Measurements from ENCODE around the gene ZFP91. TPM values are rescaled to one million over a fixed set of nuclear protein-coding genes. Genes with fewer than 3 reads are reported as not detected.
A peak's percentile ranks its signal among the peaks of the same experiment; 100 is the strongest.

The ZFP91 gene
- total RNA-seq, 1 experiment from 2014 or later, result 74.3 TPM

DNA sequence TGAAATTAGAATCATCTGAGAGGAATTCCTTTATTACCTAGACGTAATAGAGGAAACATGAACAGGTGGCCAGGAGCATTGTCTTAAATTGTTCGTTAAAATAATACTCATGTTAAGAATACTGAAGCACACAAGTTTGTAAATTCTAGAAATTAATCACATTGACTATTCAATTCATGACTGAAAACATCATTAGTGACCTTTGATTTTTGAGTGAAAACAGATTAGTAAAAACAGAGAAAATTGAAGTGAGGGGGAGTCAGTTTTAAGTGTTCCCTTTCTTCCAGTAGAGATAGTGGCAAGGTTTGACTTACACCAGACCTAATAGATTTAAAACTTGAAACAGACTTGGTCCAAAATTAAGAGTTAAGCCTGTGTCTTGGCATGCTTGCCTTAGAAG, 1.4 kb downstream of the ZFP91 start:
- intact Hi-C loops (cut with micrococcal nuclease; ENCODE audit: unreplicated experiment), result loop anchor here (5.0 kb wide), 1 partner anchor 37 kb away; no protein-coding TSS in a partner anchor
- POLR2A ChIA-PET (ENCODE audit: low non-redundant PET), result no interaction called here
- CTCF ChIA-PET, result no interaction called here
- H3K36me3 ChIP-seq (ENCODE audit: insufficient read depth, low read length, poor library complexity, severe bottlenecking), result peaks cover 11% of the 10 kb centered on the region
- no peak for DNase-seq (ENCODE audit: low spot score)
- no peaks in the 10 kb centered on the region for H3K27me3 ChIP-seq (replicated peaks; ENCODE audit: insufficient read depth, low read depth, low read length, poor library complexity)
- TSS peak; percentile 44 for BruUV-seq (replicated peaks)
- peak overlapping the region; percentile 67 for H3K4me3 ChIP-seq (ENCODE audit: low read depth, low read length, poor library complexity, severe bottlenecking)
- H3K27ac ChIP-seq (ENCODE audit: low read depth, low read length, poor library complexity, severe bottlenecking), result peak overlapping the region; percentile 100
- TF ChIP-seq, protein P1, sequence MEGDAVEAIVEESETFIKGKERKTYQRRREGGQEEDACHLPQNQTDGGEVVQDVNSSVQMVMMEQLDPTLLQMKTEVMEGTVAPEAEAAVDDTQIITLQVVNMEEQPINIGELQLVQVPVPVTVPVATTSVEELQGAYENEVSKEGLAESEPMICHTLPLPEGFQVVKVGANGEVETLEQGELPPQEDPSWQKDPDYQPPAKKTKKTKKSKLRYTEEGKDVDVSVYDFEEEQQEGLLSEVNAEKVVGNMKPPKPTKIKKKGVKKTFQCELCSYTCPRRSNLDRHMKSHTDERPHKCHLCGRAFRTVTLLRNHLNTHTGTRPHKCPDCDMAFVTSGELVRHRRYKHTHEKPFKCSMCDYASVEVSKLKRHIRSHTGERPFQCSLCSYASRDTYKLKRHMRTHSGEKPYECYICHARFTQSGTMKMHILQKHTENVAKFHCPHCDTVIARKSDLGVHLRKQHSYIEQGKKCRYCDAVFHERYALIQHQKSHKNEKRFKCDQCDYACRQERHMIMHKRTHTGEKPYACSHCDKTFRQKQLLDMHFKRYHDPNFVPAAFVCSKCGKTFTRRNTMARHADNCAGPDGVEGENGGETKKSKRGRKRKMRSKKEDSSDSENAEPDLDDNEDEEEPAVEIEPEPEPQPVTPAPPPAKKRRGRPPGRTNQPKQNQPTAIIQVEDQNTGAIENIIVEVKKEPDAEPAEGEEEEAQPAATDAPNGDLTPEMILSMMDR (conservative IDR thresholded peaks at IDR 0.05; ENCODE audit: low read depth, low read length), result no peak
- no peak for TF ChIP-seq EZH2 (IDR thresholded peaks at IDR 0.05; ENCODE audit: borderline replicate concordance, low read depth, low read length, poor library complexity, severe bottlenecking)
- peaks cover 22% of the 10 kb centered on the region for H3K4me1 ChIP-seq (ENCODE audit: insufficient read depth, low read length, poor library complexity, severe bottlenecking)
- H3K9me3 ChIP-seq (ENCODE audit: low read depth, low read length, poor library complexity, severe bottlenecking), result no peaks in the 10 kb centered on the region

DNA sequence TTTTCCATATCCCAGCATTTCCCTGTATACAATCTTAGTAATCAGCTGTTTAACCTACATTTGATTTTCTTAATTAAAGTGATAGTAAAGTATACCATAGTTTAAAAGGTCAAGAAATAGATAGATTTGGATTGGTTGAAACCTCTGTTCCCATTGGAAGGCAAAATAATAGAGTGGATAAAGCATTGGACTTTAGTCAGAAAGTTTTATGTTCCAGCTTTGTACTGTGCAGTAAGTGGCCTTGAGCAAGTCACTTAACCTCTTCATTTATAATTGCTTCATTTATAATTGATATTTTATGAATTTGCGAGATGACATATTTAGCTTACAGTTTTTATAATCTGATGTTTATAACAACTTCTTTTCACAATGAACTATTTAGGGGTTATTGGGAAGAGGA, 3.6 kb downstream of the ZFP91 start:
- Histone ChIP-seq H3K4me1 (ENCODE audit: insufficient read depth, low read length, poor library complexity, severe bottlenecking) (peaks cover 13% of the 10 kb centered on the region), H3K27ac (ENCODE audit: low read depth, low read length, poor library complexity, severe bottlenecking) (peak overlapping the region; percentile 3), H3K9me3 (ENCODE audit: low read depth, low read length, poor library complexity, severe bottlenecking) (no peaks in the 10 kb centered on the region), H3K4me3 (ENCODE audit: low read depth, low read length, poor library complexity, severe bottlenecking) (no peak overlapping the region), H3K36me3 (ENCODE audit: insufficient read depth, low read length, poor library complexity, severe bottlenecking) (peaks cover 22% of the 10 kb centered on the region), H3K27me3 (replicated peaks; ENCODE audit: insufficient read depth, low read depth, low read length, poor library complexity) (no peaks in the 10 kb centered on the region)
- intact Hi-C loops (cut with micrococcal nuclease; ENCODE audit: unreplicated experiment), result loop anchor here (5.0 kb wide), 1 partner anchor 35 kb away; no protein-coding TSS in a partner anchor
- ChIA-PET POLR2A (ENCODE audit: low non-redundant PET) (no interaction called here), CTCF (no interaction called here)
- no peak for TF ChIP-seq EZH2 (IDR thresholded peaks at IDR 0.05; ENCODE audit: borderline replicate concordance, low read depth, low read length, poor library complexity, severe bottlenecking)
- TF ChIP-seq, protein P1 (conservative IDR thresholded peaks at IDR 0.05; ENCODE audit: low read depth, low read length), result no peak
- no peak for DNase-seq (ENCODE audit: low spot score)
- no TSS peak for BruUV-seq (replicated peaks)

DNA sequence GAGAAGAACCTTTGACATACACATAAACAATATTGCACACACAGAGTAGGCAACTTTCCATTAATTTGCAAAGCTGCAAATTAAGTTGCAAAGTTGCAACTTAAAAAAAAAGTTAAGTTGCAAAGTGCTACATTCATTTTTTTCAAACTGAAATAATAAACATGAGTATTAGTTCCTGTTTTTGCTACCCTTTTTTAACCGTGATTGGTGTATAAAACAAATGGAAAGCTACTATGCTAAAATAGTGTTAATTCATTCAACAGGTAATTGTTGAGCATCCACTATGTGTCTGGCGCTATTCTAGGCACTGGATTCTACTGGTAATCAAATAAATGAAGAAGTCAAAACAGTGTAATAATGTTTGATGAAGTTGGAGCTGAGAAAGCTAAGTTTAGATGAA, 8.1 kb downstream of the ZFP91 start:
- no TSS peak for BruUV-seq (replicated peaks)
- DNase-seq (ENCODE audit: low spot score), result no peak

More for the DNA sequence above, 8.1 kb downstream of the ZFP91 start:
- ChIA-PET POLR2A (ENCODE audit: low non-redundant PET) (no interaction called here), CTCF (no interaction called here)
- TF ChIP-seq EZH2 (IDR thresholded peaks at IDR 0.05; ENCODE audit: borderline replicate concordance, low read depth, low read length, poor library complexity, severe bottlenecking), result no peak
- TF ChIP-seq, protein P1 (conservative IDR thresholded peaks at IDR 0.05; ENCODE audit: low read depth, low read length), result no peak
- H3K4me1 ChIP-seq (ENCODE audit: insufficient read depth, low read length, poor library complexity, severe bottlenecking), result peaks cover 7% of the 10 kb centered on the region
- H3K27me3 ChIP-seq (replicated peaks; ENCODE audit: insufficient read depth, low read depth, low read length, poor library complexity), result no peaks in the 10 kb centered on the region
- intact Hi-C loops (cut with micrococcal nuclease; ENCODE audit: unreplicated experiment), result no loop called here
- no peak overlapping the region for H3K4me3 ChIP-seq (ENCODE audit: low read depth, low read length, poor library complexity, severe bottlenecking)
- H3K9me3 ChIP-seq (ENCODE audit: low read depth, low read length, poor library complexity, severe bottlenecking), result no peaks in the 10 kb centered on the region
- H3K36me3 ChIP-seq (ENCODE audit: insufficient read depth, low read length, poor library complexity, severe bottlenecking), result peaks cover 23% of the 10 kb centered on the region
- no peak overlapping the region for H3K27ac ChIP-seq (ENCODE audit: low read depth, low read length, poor library complexity, severe bottlenecking)
